MG63 (cell line): ENCODE measurements around the gene PGGHG. TPM values are rescaled to one million over a fixed set of nuclear protein-coding genes. Genes with fewer than 3 reads are reported as not detected.

Experiments
- DNase-seq: peaks from one replicate; pipeline ENCODE4 v3.0.0-alpha.2; 2020
- H3K27me3 ChIP-seq: fragments of 250-450 bp; sonication (Bioruptor Pico); 2 replicates; pipeline ENCODE4 v1.5.1; 2020; ENCODE audit warnings: mild to moderate bottlenecking, moderate library complexity
- H3K36me3 ChIP-seq: fragments of 250-450 bp; sonication (Bioruptor Pico); 2 replicates; pipeline ENCODE4 v1.5.1; 2020; ENCODE audit warnings: mild to moderate bottlenecking, moderate library complexity
- H3K4me3 ChIP-seq: fragments of 250-450 bp; sonication (Bioruptor Pico); 2 replicates; pipeline ENCODE4 v1.5.1; 2020; ENCODE audit warnings: mild to moderate bottlenecking, moderate library complexity
- H3K9me3 ChIP-seq: fragments of 250-450 bp; sonication (Bioruptor Pico); 2 replicates; pipeline ENCODE4 v1.5.1; 2020; ENCODE audit warnings: mild to moderate bottlenecking, moderate library complexity
- total RNA-seq: library from RNA; depleted of rRNA; stranded (reverse); fragments of >200 nt; shearing (Covaris generic); gene quantifications from 2 replicates; pipeline ENCODE4 v1.2.3, GENCODE V29; 2014; ENCODE audit warnings: low replicate concordance; rRNA removed

The PGGHG gene
- total RNA-seq = 1.9 and 6.2 TPM in 2 replicates

DNA sequence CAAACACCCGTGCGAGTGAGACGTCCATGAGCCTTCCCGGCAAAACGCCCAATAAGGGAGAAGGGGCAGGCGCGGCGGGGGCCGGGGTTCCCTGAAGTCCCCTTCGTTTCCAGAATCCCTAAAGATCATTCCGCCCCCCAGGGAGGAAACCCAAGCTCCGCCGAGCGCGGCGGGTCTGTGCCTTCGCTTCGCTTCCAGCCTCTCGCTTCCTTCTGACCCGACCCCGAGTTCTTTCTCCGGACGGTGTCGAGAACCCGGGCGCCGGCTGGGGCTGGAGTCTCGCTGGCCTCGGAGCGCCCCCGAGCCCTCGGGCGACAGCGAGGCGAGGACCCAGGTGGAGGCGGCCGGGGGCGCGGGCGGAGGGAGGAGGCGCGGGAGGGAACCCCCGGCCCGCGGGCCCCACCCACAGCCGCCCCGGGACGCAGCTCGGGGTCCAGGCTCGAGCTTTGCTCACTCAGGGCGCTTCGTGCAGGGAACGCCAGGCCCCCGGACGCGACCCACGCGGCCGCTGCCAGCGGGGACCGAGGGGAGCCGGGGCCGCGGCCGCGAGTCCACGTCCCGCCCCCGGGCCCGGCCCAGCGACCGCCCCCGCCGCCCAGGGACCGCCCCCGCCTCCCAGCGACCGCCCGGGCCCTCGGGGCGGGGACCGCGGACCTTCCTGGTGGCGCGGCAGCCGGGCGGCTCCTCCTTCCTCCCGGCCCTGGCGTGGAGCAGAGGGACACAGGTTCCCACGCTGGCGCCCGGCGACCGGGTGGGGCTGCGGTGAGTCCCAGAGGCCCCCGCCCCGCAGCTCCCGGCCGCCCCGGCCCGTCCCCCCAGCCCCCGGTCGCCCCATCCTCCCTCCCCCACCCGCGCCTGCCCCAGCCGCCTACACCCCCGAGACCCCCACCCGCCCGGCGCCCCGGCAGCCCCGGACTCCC lies at the start of gene PGGHG:
Gene PGGHG, plus strand, starts transcription at position 649 of the 920 bp plus-strand sequence. CDS start 691 bp downstream, outside the sequence.
- Histone ChIP-seq H3K4me3 (peak within 1 kb of the TSS; percentile 48), H3K27me3 (peaks cover 5% of the 10 kb centered on the region), H3K9me3 (no peaks in the 10 kb centered on the region), H3K36me3 (no peaks in the 10 kb centered on the region)
- DNase-seq = peak; percentile 70

DNA sequence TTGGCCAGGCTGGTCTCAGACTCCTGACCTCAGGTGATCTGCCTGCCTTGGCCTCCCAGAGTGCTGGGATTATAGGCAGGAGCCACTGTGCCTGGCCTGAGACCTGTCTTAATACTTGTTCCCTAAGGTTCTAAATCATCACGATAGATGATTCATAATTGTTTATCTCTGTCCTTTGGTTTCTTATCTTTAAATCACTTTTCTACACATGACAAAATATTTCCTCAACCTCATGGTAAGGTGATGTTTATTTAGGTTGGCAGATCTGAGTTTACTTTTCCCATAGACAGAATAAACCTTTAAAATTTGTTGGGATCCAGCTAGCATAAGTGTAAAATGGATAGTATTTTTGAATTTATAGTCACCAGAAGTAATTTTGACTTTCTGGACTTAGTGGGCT lies 48.6 kb upstream of the PGGHG start:
- Histone ChIP-seq H3K36me3 (peaks cover 76% of the 10 kb centered on the region), H3K27me3 (no peaks in the 10 kb centered on the region), H3K4me3 (no peak overlapping the region), H3K9me3 (no peaks in the 10 kb centered on the region)
- no peak for DNase-seq

DNA sequence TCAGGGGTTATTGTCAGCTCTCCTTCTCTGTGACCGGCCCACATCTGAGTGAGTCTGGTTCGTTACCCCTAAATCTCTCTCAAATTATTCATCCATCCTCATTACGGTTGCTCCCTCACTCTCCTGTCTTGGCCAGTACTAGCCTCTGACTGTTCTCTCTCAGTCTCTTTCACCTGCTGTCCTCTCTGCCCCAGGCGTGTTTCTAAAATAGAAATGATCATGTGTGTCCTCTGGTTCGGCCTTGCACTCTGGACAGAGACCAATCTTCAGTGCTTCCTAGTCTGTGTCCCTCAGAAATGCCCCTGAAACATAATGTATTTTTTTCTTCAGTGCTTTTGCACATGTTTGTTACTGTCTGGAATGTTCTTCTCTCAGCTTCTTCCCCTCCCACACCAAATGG lies 47.3 kb upstream of the PGGHG start:
- Histone ChIP-seq H3K36me3 (peaks cover 88% of the 10 kb centered on the region), H3K9me3 (no peaks in the 10 kb centered on the region), H3K27me3 (no peaks in the 10 kb centered on the region), H3K4me3 (no peak overlapping the region)
- DNase-seq = no peak

DNA sequence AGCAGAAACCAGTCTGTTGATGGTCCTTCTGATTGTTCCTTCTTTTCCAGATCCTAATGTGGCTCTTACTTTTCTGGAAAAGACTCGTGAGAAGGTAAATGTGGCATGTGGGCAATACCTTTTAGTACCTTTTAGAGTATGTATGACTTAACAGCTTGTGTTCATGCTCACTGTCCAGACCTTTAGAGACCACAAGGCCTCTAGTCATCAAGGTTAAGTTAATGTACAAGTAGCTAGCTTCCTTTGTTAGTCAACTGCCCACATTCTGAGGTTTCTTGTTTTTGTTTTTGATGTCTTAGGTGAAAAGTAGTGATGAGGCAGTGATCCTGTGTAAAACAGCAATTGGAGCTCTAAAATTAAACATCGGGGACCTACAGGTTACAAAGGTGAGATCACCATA lies 44.5 kb upstream of the PGGHG start:
- no peaks in the 10 kb centered on the region for H3K9me3 ChIP-seq
- no peak for DNase-seq
- no peaks in the 10 kb centered on the region for H3K27me3 ChIP-seq
- H3K4me3 ChIP-seq = no peak overlapping the region
- peaks cover 94% of the 10 kb centered on the region for H3K36me3 ChIP-seq

GRCh38 chr11:249062-249461 lies 39.9 kb upstream of the PGGHG start:
- H3K36me3 ChIP-seq = peaks cover 74% of the 10 kb centered on the region
- H3K9me3 ChIP-seq = no peaks in the 10 kb centered on the region
- H3K4me3 ChIP-seq = no peak overlapping the region
- H3K27me3 ChIP-seq = no peaks in the 10 kb centered on the region
- no peak for DNase-seq

DNA sequence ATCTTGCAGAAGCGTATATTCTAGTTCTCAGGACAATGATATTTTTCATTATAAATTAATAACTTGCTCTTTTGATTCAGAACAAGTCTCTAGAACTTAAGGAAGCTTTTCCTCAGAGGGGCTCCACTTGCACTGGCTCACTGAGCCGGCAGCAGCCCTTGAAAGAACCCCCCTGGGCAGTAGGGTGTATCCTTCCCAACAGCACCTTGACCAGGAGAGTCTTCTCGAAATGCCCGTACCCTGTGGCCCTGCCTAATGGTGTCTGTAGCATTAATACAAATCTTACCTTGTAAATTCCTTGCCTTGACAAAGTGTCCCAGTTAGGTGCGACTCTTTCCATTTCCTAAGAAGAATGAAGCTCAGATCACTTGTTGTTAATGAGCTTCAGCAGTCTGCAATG lies 38.7 kb upstream of the PGGHG start:
- peaks cover 63% of the 10 kb centered on the region for H3K36me3 ChIP-seq
- H3K4me3 ChIP-seq = no peak overlapping the region
- no peaks in the 10 kb centered on the region for H3K27me3 ChIP-seq
- H3K9me3 ChIP-seq = no peaks in the 10 kb centered on the region
- DNase-seq = no peak

GRCh38 chr11:250740-251299 lies 38.1 kb upstream of the PGGHG start:
- Histone ChIP-seq H3K27me3 (no peaks in the 10 kb centered on the region), H3K9me3 (no peaks in the 10 kb centered on the region), H3K4me3 (no peak overlapping the region), H3K36me3 (peaks cover 59% of the 10 kb centered on the region)
- DNase-seq = peak; percentile 35

- no peaks in the 10 kb centered on the region for H3K9me3 ChIP-seq
- no peak overlapping the region for H3K4me3 ChIP-seq
- DNase-seq = no peak
- H3K27me3 ChIP-seq = no peaks in the 10 kb centered on the region
- H3K36me3 ChIP-seq = peaks cover 52% of the 10 kb centered on the region
Measured at GRCh38 chr11:251550-251949, 37.4 kb upstream of the PGGHG start.

GRCh38 chr11:252666-253065 lies 36.3 kb upstream of the PGGHG start:
- no peaks in the 10 kb centered on the region for H3K9me3 ChIP-seq
- H3K36me3 ChIP-seq = peaks cover 41% of the 10 kb centered on the region
- H3K27me3 ChIP-seq = no peaks in the 10 kb centered on the region
- no peak for DNase-seq
- H3K4me3 ChIP-seq = no peak overlapping the region

DNA sequence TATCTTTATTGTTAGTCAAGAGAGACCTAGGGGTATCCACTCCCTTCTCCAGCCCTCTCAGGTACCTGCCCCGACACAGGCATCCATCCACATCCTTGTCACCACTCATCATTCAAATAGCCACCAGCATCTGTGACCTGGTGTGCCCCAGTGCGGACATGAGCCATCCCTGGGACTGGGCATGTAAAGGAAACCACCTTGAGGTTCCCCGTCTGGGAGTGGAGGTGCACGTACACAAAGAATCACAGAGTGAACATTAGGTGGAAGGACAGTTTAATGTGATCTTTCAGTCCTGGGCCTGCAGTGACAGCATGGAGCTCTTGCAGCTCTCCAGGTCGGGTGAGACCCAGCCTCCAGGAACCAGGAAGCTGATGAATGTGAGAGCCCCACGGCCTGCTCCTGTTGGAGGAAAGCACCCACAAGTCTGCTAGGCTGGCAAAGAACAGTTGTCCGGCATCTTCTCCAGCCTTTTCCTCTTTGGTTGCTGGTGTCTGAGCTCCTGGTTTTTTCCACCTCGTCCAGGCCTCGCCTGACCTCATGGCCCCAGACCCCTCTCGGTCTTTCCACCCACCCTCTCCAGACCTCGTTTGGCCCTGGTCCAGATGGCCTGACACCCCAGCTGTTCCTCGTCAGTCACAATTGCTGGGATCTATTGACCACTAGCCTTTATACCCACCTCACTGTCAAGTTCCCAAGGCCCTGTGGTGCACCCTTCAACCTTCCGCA lies 35.6 kb upstream of the PGGHG start:
- Histone ChIP-seq H3K4me3 (no peak overlapping the region), H3K27me3 (no peaks in the 10 kb centered on the region), H3K36me3 (peaks cover 34% of the 10 kb centered on the region), H3K9me3 (no peaks in the 10 kb centered on the region)
- no peak for DNase-seq

GRCh38 chr11:253886-254270 lies 35.0 kb upstream of the PGGHG start:
- no peaks in the 10 kb centered on the region for H3K27me3 ChIP-seq
- H3K4me3 ChIP-seq = no peak overlapping the region
- no peaks in the 10 kb centered on the region for H3K9me3 ChIP-seq
- DNase-seq = no peak
- peaks cover 28% of the 10 kb centered on the region for H3K36me3 ChIP-seq

- Histone ChIP-seq H3K27me3 (no peaks in the 10 kb centered on the region), H3K36me3 (peaks cover 20% of the 10 kb centered on the region), H3K4me3 (no peak overlapping the region), H3K9me3 (no peaks in the 10 kb centered on the region)
- no peak for DNase-seq
Measured at GRCh38 chr11:255176-255575, 33.8 kb upstream of the PGGHG start.

- no peak overlapping the region for H3K4me3 ChIP-seq
- peaks cover 13% of the 10 kb centered on the region for H3K36me3 ChIP-seq
- DNase-seq = no peak
- no peaks in the 10 kb centered on the region for H3K9me3 ChIP-seq
- H3K27me3 ChIP-seq = no peaks in the 10 kb centered on the region
Measured at GRCh38 chr11:255816-256215, 33.1 kb upstream of the PGGHG start.

GRCh38 chr11:256952-257737 lies 31.8 kb upstream of the PGGHG start:
- H3K9me3 ChIP-seq = no peaks in the 10 kb centered on the region
- H3K36me3 ChIP-seq = no peaks in the 10 kb centered on the region; the same call in 1 of the 2 replicates
- DNase-seq = no peak
- no peak overlapping the region for H3K4me3 ChIP-seq
- no peaks in the 10 kb centered on the region for H3K27me3 ChIP-seq

- no peaks in the 10 kb centered on the region for H3K9me3 ChIP-seq
- no peaks in the 10 kb centered on the region; the same call in 1 of the 2 replicates for H3K36me3 ChIP-seq
- no peak overlapping the region for H3K4me3 ChIP-seq
- no peaks in the 10 kb centered on the region for H3K27me3 ChIP-seq
- DNase-seq = no peak
Measured at GRCh38 chr11:257766-258493, 31.0 kb upstream of the PGGHG start.

GRCh38 chr11:259413-259812 lies 29.5 kb upstream of the PGGHG start:
- no peaks in the 10 kb centered on the region for H3K36me3 ChIP-seq
- no peaks in the 10 kb centered on the region for H3K27me3 ChIP-seq
- H3K9me3 ChIP-seq = no peaks in the 10 kb centered on the region
- no peak overlapping the region for H3K4me3 ChIP-seq
- no peak for DNase-seq
